ENCODE results near the gene NLK.
"Not testable (repeated sequence)": the region's sequence is repeated elsewhere in the genome, so short reads cannot be mapped to it uniquely, and the experiment has no call there.

GRCh38 chr17:28213578-28213977 lies 171.1 kb downstream of the NLK start:
- TF ChIP-seq PATZ1 (CRISPR knock-in tag; IDR thresholded peaks at IDR 0.05; ENCODE audit: borderline replicate concordance); OSR1 (CRISPR knock-in tag; IDR thresholded peaks at IDR 0.05); POU6F1 (CRISPR knock-in tag; IDR thresholded peaks at IDR 0.05; ENCODE audit: borderline replicate concordance, low read depth); RARB (CRISPR knock-in tag; IDR thresholded peaks at IDR 0.05): not testable (repeated sequence)

All from SK-N-SH treated with all-trans-retinoic acid at 6 μM for 48 hours (cell line).